ENCODE results near the gene TOGARAM1.

GRCh38 chr14:44942436-44942835 lies 19.6 kb upstream of the TOGARAM1 start:
- TF ChIP-seq, protein P1, sequence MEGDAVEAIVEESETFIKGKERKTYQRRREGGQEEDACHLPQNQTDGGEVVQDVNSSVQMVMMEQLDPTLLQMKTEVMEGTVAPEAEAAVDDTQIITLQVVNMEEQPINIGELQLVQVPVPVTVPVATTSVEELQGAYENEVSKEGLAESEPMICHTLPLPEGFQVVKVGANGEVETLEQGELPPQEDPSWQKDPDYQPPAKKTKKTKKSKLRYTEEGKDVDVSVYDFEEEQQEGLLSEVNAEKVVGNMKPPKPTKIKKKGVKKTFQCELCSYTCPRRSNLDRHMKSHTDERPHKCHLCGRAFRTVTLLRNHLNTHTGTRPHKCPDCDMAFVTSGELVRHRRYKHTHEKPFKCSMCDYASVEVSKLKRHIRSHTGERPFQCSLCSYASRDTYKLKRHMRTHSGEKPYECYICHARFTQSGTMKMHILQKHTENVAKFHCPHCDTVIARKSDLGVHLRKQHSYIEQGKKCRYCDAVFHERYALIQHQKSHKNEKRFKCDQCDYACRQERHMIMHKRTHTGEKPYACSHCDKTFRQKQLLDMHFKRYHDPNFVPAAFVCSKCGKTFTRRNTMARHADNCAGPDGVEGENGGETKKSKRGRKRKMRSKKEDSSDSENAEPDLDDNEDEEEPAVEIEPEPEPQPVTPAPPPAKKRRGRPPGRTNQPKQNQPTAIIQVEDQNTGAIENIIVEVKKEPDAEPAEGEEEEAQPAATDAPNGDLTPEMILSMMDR (IDR thresholded peaks at IDR 0.05) = no peak
- no peak for TF ChIP-seq POLR2A (IDR thresholded peaks at IDR 0.05)

All from lower leg skin (tissue), 3 donors.